GM12891 (cell line): Measurements from ENCODE around the gene PCCB.

Experiments
- PAX5 ChIP-seq: IDR thresholded peaks from 2 replicates; pipeline ENCODE4 v1.6.1; 2011; ENCODE audit warnings: low read length, moderate library complexity, mild to moderate bottlenecking; ENCODE audit not compliant: insufficient read depth, severe bottlenecking
- POLR2A ChIP-seq: IDR thresholded peaks from 2 replicates; pipeline ENCODE4 v1.6.1; 2011; ENCODE audit warnings: low read depth, low read length, control low read depth
- POLR2AphosphoS5 ChIP-seq: IDR thresholded peaks from 2 replicates; pipeline ENCODE4 v1.6.1; 2011; ENCODE audit warnings: low read depth, low read length, control low read depth
- SPI1 ChIP-seq: IDR thresholded peaks from 2 replicates; pipeline ENCODE4 v1.6.1; 2011; ENCODE audit warnings: low read depth, low read length, control low read depth
- TAF1 ChIP-seq: IDR thresholded peaks from 2 replicates; pipeline ENCODE4 v1.6.1; 2011; ENCODE audit warnings: low read depth, low read length, control low read depth

DNA sequence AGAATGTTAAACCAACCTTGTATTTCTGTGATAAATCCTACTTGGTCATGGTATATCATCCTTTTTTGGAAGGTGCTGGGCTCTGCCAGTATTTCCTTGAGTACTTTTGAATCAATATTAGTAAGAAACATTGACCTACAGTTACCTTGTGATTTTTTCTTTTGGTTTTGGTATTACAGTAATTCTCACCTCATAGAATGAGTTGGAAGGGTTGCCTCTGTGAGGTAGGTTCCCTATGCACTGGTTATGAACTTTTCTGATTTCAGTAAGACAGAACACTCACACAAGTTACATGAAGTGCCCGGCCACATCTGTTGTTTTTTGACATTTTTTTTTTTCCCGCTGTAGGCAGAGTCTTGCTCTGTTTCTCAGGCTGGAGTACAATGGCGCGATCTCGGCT is 20.0 kb downstream of the PCCB start:
- TF ChIP-seq POLR2A (no peak), POLR2AphosphoS5 (no peak), TAF1 (no peak), PAX5 (no peak), SPI1 (no peak)
